ENCODE results near the gene NIPAL3.

DNA sequence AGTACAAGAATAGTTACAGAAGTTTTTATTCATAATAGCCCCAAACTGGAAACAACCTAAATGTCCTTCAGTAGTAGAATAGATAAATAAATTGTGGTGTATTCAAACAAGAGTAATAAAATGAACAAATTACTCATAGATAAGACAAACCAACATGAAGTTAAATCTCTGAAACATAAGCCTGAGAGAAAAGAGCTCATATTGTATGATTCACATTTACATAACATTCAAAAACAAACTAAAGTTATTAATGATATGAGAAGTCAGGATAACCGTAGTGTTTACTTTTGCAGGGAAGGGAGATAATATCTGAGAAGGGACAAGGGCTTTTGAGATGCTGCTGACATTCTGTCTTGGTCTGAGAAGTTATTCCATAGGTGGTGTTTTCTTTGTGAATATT is 15.5 kb upstream of the NIPAL3 start:
- TF ChIP-seq CTCF (IDR thresholded peaks at IDR 0.05) (no peak), POLR2A (IDR thresholded peaks at IDR 0.05) (no peak)
